ENCODE results near the gene TIMP3.

Gene TIMP3

GRCh38 chr22:32805361-32805881 is 3.9 kb downstream of the TIMP3 start:
- no peak for DNase-seq (ENCODE audit: low read depth in 1 of 2, low spot score in 1 of 2)

GRCh38 chr22:32806296-32806695 is 4.8 kb downstream of the TIMP3 start:
- no peak for DNase-seq (ENCODE audit: low read depth in 1 of 2, low spot score in 1 of 2)

DNA sequence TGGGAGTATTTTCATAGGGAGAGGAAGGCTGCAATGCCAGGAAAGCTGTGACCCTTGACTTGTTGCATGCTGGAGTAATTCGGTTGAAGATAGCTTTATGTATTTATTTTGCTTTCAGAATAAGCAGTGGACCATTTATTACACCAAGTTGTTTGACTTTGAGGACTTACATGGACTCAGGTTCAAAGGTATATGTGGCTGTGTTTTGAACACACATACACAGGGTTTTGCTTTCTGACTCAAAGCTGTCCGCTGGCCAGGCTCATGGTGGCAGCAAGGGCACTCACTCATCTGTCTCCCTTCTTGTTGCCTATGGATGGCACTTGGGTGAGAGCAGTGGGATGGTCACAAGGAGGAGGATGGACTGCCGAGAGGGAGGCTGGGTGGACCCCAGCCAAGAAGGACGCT is 6.5 kb downstream of the TIMP3 start:
- DNase-seq (ENCODE audit: low read depth in 1 of 2, low spot score in 1 of 2) = no peak

- no peak for DNase-seq (ENCODE audit: low read depth in 1 of 2, low spot score in 1 of 2)
These were observed 8.5 kb downstream of the TIMP3 start for GRCh38 chr22:32809786-32810554.

DNA sequence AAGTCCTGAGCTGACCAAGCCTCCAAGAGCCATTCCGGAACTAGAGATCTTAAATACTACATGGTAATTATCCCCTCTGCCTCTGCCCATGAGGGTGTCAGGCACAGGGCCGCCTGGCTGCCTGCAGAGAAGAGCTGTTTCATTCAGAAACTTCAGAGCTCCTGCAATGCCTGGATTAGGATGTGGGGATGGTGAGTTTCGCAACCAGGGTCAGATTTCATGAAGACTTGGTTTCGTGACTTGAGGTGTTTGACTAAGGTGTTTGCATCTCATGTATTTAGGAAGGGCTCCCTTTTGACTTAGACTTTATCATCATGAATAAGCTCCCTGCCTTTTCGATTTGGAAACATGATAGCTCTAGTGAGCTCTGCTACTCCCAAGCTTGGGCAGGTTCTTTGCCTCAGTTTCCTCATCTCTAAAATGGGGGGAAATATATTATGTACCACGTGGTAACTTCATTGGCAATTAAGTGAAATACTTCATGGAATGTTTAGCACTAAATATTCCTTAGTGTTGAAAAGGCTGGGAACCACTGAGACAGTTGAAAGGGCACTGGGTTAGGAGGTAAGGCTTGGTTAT is 9.1 kb downstream of the TIMP3 start:
- DNase-seq (ENCODE audit: low read depth in 1 of 2, low spot score in 1 of 2) = no peak

DNA sequence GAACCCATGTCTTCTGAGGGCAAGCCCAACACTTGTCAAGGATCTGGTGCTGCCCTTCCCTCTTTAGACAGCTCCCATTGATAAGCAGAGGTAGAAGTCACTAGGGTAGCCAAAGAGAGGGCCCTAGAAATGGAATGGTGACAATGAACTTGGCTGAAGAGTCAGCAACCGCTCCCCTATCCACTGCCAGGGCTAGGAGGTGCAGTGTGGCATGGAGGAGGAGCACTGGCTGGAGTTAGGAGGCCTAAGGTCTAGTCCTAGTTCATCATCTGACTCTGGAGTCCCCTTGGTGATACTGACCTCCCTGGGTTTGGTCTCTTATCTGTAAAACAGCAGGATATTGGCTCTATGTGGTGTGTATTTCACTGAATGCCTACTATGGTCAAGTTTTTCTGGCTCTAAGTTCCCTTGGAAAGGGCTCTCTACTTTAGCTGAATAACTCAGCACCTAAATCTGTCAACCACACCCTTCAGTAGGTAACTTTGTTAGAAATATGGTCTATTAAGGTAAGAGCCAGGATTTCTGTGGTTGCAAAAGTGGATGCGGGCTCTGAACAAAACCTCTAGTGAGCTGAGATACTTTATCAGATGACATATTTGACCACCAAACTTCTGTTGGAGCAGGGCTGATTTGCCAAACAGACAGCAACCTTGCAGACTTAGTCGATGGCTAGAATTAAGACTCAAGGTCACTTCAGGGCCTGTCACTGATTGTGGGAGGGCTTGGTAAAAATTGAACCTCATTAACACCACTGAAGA is 10.5 kb downstream of the TIMP3 start:
- DNase-seq (ENCODE audit: low read depth in 1 of 2, low spot score in 1 of 2) = no peak

GRCh38 chr22:32814285-32814860 is 12.9 kb downstream of the TIMP3 start:
- no peak for DNase-seq (ENCODE audit: low read depth in 1 of 2, low spot score in 1 of 2)

DNA sequence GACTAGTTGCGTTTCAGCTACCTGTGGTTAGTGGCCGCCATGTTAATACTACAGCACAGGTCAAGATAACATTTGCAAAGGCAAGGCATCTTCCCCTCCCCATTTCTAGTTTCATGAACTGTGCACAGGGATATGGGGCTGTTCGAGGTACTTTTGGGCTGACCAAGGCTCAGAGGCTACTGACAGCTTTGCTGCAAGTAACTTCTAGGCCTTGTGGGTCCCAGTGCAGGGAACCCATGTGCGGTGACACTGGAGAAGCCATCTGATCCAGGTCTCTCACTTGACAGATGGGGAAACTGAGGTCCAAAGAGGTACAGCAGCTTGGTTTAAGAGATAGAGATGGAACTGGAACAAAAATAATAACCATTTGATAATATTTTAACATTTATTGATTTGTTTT is 13.6 kb downstream of the TIMP3 start:
- no peak for DNase-seq (ENCODE audit: low read depth in 1 of 2, low spot score in 1 of 2)

DNA sequence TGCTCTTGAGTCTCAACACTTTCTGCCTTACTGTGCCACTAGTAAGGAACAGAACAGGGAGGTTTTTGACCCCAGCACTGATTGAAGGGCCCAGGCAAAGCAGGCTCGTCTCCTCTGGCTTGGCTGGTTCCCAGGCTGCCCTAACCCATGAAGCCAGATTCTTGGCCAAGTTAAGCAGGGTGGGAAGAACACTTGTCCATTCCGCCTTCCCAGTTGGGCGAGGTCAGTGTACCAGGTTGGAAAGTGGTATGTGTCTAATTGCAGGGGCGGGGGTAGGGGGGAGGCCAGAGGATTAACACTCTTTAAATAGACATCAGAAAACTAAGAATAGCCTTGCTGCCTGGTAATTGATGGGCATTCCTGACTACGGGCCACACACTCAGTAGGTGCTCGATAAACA is 14.4 kb downstream of the TIMP3 start:
- no peak for DNase-seq (ENCODE audit: low read depth in 1 of 2, low spot score in 1 of 2)

DNA sequence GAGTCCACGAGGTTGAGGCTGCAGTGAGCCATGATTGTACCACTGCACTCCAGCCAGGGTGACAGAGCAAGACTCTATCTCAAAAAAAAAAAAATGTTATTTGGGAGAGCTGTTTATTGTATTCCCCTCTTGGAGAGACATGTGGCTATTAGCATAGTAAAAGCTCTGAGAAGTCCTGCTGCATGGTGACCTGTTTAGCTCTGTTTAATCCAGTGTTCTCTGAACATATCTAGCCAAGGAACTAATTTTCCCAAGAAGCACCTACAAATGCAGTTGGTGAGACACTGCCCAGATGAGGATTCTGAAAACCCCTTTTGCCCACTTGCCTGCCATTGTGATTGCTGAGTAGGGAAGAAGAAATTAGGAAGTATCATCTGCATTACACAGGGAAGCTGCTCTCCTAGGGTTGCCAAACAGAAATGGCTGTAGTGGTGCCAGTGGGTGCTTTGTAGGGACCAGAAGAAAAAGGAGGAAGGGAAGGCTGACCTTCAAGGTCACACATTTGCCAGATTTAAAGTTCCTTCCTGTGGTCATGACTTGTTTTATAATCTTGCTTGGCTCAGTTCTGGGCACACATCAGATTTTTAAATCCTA is 15.7 kb downstream of the TIMP3 start:
- no peak for DNase-seq (ENCODE audit: low read depth in 1 of 2, low spot score in 1 of 2)

GRCh38 chr22:32818446-32819115 is 17.1 kb downstream of the TIMP3 start:
- no peak for DNase-seq (ENCODE audit: low read depth in 1 of 2, low spot score in 1 of 2)

- no peak for DNase-seq (ENCODE audit: low read depth in 1 of 2, low spot score in 1 of 2)
These were observed 17.6 kb downstream of the TIMP3 start for GRCh38 chr22:32819120-32819519.

DNA sequence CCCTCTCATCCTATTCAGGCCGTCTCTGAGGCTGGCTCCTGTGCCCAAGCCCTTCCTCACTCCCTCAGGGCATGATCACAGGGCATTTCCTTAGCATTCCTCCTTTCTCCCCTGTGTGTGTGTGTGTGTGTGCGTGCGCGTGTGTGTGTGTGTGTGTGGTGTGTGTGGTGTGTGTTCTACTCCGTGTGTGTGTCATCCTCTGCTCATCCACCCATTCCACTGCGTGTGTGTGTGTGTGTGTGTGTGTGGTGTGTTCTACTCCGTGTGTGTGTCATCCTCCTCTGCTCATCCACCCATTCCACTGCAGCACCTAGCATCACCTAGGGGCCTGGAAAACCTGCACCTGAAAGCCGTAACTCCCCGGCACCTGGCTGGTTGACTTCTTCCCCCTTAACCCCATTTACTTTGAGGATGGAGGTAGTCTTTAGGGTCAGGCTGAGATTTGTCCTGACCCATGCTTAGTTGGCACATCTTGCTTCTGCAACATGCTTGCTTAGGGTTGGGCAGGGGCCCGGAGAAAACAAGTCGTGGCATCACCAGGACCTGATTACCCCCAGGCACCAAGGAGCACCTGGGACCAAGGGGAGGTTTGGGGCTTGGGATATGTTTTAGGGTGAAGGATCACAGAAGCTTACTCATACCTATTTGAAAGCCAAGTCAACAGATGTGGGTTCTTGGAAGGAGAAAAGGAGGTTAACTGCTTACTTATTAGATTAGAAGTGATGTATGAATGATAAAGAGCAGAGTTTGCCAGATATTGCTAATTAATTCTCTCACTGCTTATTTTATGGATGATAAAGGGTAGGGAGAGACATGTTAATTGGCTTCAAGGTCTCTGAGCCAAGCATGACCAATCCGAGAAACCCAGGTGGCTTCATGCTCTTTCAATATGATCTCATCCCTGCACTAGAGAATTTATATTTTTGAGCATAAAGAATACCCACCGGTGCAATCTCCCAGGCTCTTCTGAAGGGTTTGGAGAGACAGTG is 18.9 kb downstream of the TIMP3 start:
- no peak for DNase-seq (ENCODE audit: low read depth in 1 of 2, low spot score in 1 of 2)

GRCh38 chr22:32822179-32822877 is 20.8 kb downstream of the TIMP3 start:
- no peak for DNase-seq (ENCODE audit: low read depth in 1 of 2, low spot score in 1 of 2)

DNA sequence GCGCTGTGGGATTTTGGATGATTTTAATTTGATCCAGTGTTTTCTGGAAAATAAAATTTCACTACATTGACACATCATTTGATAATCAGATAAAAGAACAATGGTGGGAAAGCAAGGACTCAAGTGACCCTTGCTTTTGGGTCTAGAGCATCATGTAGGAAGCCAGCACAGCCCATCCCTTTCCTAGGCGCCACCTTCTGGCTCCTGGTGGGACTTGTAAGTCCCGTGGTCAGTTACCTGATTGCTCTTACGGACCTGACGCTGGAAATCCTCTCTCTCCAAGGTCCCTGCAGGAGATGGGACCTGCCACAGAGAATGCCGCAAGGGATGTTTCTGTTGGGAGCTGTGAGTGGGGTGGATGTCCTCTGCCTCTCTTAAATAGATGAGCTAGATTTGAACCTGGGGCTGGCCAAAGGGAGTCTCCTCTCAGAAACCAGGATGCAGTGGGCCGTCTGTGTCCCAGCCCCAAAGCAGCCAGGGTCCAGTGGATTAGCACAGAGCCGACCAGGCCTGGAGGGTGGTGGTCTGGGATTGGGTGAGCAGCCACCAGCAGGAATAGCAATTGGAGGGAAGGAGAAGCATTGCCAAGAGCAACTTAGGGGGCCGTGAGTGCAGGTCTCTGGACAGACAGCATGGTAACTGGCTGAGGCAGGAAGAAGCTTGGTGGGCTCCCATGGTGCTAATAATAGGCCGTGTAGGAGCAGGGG is 21.7 kb downstream of the TIMP3 start:
- DNase-seq (ENCODE audit: low read depth in 1 of 2, low spot score in 1 of 2) = no peak

- DNase-seq (ENCODE audit: low read depth in 1 of 2, low spot score in 1 of 2) = no peak
These were observed 23.2 kb downstream of the TIMP3 start for GRCh38 chr22:32824531-32825312.

GRCh38 chr22:32826537-32826936 is 25.0 kb downstream of the TIMP3 start:
- DNase-seq (ENCODE audit: low read depth in 1 of 2, low spot score in 1 of 2) = no peak
